Measurements from ENCODE around the gene KIF18B. TPM values are rescaled to one million over a fixed set of nuclear protein-coding genes. Genes with fewer than 3 reads are reported as not detected.

The KIF18B gene
- polyA plus RNA-seq, 2 of the 4 experiments (the other 2 are of a cell fraction): 19.6 to 41.7 TPM

GRCh38 chr17:44992242-44992939 lies 44.8 kb upstream of the KIF18B start:
- H3K9me3 ChIP-seq: no peaks in the 10 kb centered on the region
- WGBS (ENCODE audit: missing lambda C conversion rate): 82% methylated on average over 5 of the region's 5 CpGs
- peaks cover 6% of the 10 kb centered on the region; the same call in 1 of the 3 replicates for H3K4me1 ChIP-seq
- ChIA-PET CTCF (interaction anchor here (0.8 to 66.5 kb wide), 12 partner anchors 10 to 213 kb away, joined by 3 to 1853 read pairs (median 6); partner anchors contain the start of gene GFAP), POLR2A (interaction anchor here (0.7 kb wide), 1 partner anchor 11 kb away, joined by 3 read pairs; no protein-coding TSS in a partner anchor)
- H3K27ac ChIP-seq: no peak overlapping the region
- no peak overlapping the region for H3K4me3 ChIP-seq
- ATAC-seq: peak in 1 of 2 experiments; percentile 13; a peak in 1 of 6 replicates
- no peak for DNase-seq (ENCODE audit: low read depth in 1 of 2, low spot score in 1 of 2)
- FAIRE-seq: no peak
- TF ChIP-seq POLR2A (IDR thresholded peaks at IDR 0.05; ENCODE audit: low read length) (no peak), BHLHE40 (IDR thresholded peaks at IDR 0.05; ENCODE audit: low read depth, low read length) (no peak), SREBF2 (IDR thresholded peaks at IDR 0.05) (no peak), ESRRA (IDR thresholded peaks at IDR 0.05; ENCODE audit: borderline replicate concordance, low read length) (no peak), ZNF302 (CRISPR knock-in tag; IDR thresholded peaks at IDR 0.05) (no peak), HEYL (CRISPR knock-in tag; IDR thresholded peaks at IDR 0.05) (no peak), HOXB13 (CRISPR knock-in tag; IDR thresholded peaks at IDR 0.05; ENCODE audit: low read depth) (no peak), NR3C1 (IDR thresholded peaks at IDR 0.05) (no peak), PBX3 (IDR thresholded peaks at IDR 0.05) (no peak), TP53 (CRISPR knock-in tag; IDR thresholded peaks at IDR 0.05) (no peak), NPAS2 (CRISPR knock-in tag; IDR thresholded peaks at IDR 0.05; ENCODE audit: borderline replicate concordance) (no peak), CHD2 (IDR thresholded peaks at IDR 0.05; ENCODE audit: low read length, partially characterized antibody) (no peak), RARB (CRISPR knock-in tag; IDR thresholded peaks at IDR 0.05) (no peak), ZSCAN20 (CRISPR knock-in tag; IDR thresholded peaks at IDR 0.05) (no peak), MAFK (IDR thresholded peaks at IDR 0.05; ENCODE audit: partially characterized antibody) (no peak), JUN (IDR thresholded peaks at IDR 0.05) (no peak), HDAC2 (IDR thresholded peaks at IDR 0.05) (no peak), EP300 (IDR thresholded peaks at IDR 0.05) (no peak)
- H3K4me2 ChIP-seq: no peak overlapping the region

GRCh38 chr17:44990994-44991393 lies 43.4 kb upstream of the KIF18B start:
- WGBS (ENCODE audit: missing lambda C conversion rate): 67% methylated on average over 10 of the region's 10 CpGs
- ATAC-seq (no peak), FAIRE-seq (no peak), DNase-seq (ENCODE audit: low read depth in 1 of 2, low spot score in 1 of 2) (no peak)
- H3K27ac ChIP-seq: 0 out of 6 replicates have a peak overlapping the region, but pooled peaks of 1 of the 2 experiments have one; percentile 20
- no peak overlapping the region for H3K4me3 ChIP-seq
- no peak for TF ChIP-seq HOXB13 (CRISPR knock-in tag; IDR thresholded peaks at IDR 0.05; ENCODE audit: low read depth)
- TF ChIP-seq FOSB (CRISPR knock-in tag; IDR thresholded peaks at IDR 0.05): no peak
- TF ChIP-seq HEYL (CRISPR knock-in tag; IDR thresholded peaks at IDR 0.05): no peak
- TF ChIP-seq PBX3 (IDR thresholded peaks at IDR 0.05): no peak
- TF ChIP-seq EP300 (IDR thresholded peaks at IDR 0.05): no peak
- no peak for TF ChIP-seq POLR2AphosphoS2 (conservative IDR thresholded peaks at IDR 0.05; ENCODE audit: low read length)
- ChIA-PET POLR2A (interaction anchor here (1.0 kb wide), 1 partner anchor 10 kb away, joined by 3 read pairs; no protein-coding TSS in a partner anchor), CTCF (interaction anchor here (0.8 to 66.5 kb wide), 16 partner anchors 8 to 144 kb away, joined by 3 to 1853 read pairs (median 8); partner anchors contain the start of genes ACBD4 and GFAP)
- H3K4me2 ChIP-seq: no peak overlapping the region
- H3K9me3 ChIP-seq: no peaks in the 10 kb centered on the region
- H3K4me1 ChIP-seq: peaks cover 6% of the 10 kb centered on the region; the same call in 1 of the 3 replicates

GRCh38 chr17:44989552-44990138 lies 42.1 kb upstream of the KIF18B start:
- DNase-seq (ENCODE audit: low read depth in 1 of 2, low spot score in 1 of 2): no peak
- no peak for TF ChIP-seq JUN (IDR thresholded peaks at IDR 0.05)
- TF ChIP-seq ESRRA (IDR thresholded peaks at IDR 0.05; ENCODE audit: borderline replicate concordance, low read length): no peak
- no peak for TF ChIP-seq FOXS1 (CRISPR knock-in tag; IDR thresholded peaks at IDR 0.05)
- TF ChIP-seq MAX (IDR thresholded peaks at IDR 0.05): no peak
- TF ChIP-seq HOXA7 (CRISPR knock-in tag; IDR thresholded peaks at IDR 0.05): no peak
- TF ChIP-seq RCOR1 (IDR thresholded peaks at IDR 0.05; ENCODE audit: low read depth, low read length): no peak
- no peak for TF ChIP-seq SREBF2 (IDR thresholded peaks at IDR 0.05)
- TF ChIP-seq HES2 (IDR thresholded peaks at IDR 0.05): no peak
- TF ChIP-seq E2F6 (IDR thresholded peaks at IDR 0.05; ENCODE audit: borderline replicate concordance, low read depth): no peak
- no peak for TF ChIP-seq TP53 (CRISPR knock-in tag; IDR thresholded peaks at IDR 0.05)
- no peak for TF ChIP-seq CEBPB (IDR thresholded peaks at IDR 0.05)
- TF ChIP-seq KDM5A (IDR thresholded peaks at IDR 0.05): no peak
- no peak for TF ChIP-seq MYC (IDR thresholded peaks at IDR 0.05; ENCODE audit: borderline replicate concordance, low read length)
- TF ChIP-seq EHF (CRISPR knock-in tag; IDR thresholded peaks at IDR 0.05): no peak
- TF ChIP-seq MAZ (IDR thresholded peaks at IDR 0.05; ENCODE audit: borderline replicate concordance, low read depth, low read length): no peak
- TF ChIP-seq FOSB (CRISPR knock-in tag; IDR thresholded peaks at IDR 0.05): no peak
- no peak for TF ChIP-seq NPAS2 (CRISPR knock-in tag; IDR thresholded peaks at IDR 0.05; ENCODE audit: borderline replicate concordance)

More at GRCh38 chr17:44989552-44990138, 42.1 kb upstream of the KIF18B start:
- Histone ChIP-seq H3K4me2 (no peak overlapping the region), H3K27ac (no peak overlapping the region), H3K4me3 (no peak overlapping the region), H3K4me1 (peaks cover 6% of the 10 kb centered on the region; the same call in 1 of the 3 replicates), H3K9me3 (no peaks in the 10 kb centered on the region)
- FAIRE-seq (no peak), ATAC-seq (no peak)
- POLR2A ChIA-PET: no interaction called here
- CTCF ChIA-PET: interaction anchor here (0.8 to 66.5 kb wide), 14 partner anchors 7 to 145 kb away, joined by 3 to 1853 read pairs (median 6); partner anchors contain the start of genes ACBD4 and GFAP
- 81% methylated on average over 17 of the region's 17 CpGs for whole genome bisulfite sequencing (ENCODE audit: missing lambda C conversion rate)
